NCI-H1105 treated with DMSO at 0.1 percent for 48 hours (cell line): Measurements from ENCODE around the gene IL17C.

Source experiments
- DNase-seq: peaks from one replicate; lab custom pipeline; 2025; lab: John Stamatoyannopoulos, UW

Gene IL17C

GRCh38 chr16:88645455-88645854 is 7.1 kb downstream of the IL17C start:
- no peak for DNase-seq

GRCh38 chr16:88645941-88646340 is 7.6 kb downstream of the IL17C start:
- no peak for DNase-seq

- no peak for DNase-seq
Observed at GRCh38 chr16:88646345-88647034, 8.1 kb downstream of the IL17C start.

- no peak for DNase-seq
Observed at GRCh38 chr16:88647178-88648070, 9.1 kb downstream of the IL17C start.

GRCh38 chr16:88649195-88649923 is 11.0 kb downstream of the IL17C start:
- peak; percentile 57 for DNase-seq

GRCh38 chr16:88649924-88650748 is 11.8 kb downstream of the IL17C start:
- no peak for DNase-seq

- DNase-seq = peak; percentile 23
Observed at GRCh38 chr16:88650749-88651275, 12.4 kb downstream of the IL17C start, which contains the start of gene CYBA. Gene CYBA, minus strand, starts transcription at chr16:88651053. Its CDS starts 40 bp downstream, at chr16:88651013.

GRCh38 chr16:88651276-88651988 is 13.1 kb downstream of the IL17C start:
- peak; percentile 3 for DNase-seq

- no peak for DNase-seq
Observed at GRCh38 chr16:88651989-88652761, 13.8 kb downstream of the IL17C start.

GRCh38 chr16:88652762-88653063 is 14.3 kb downstream of the IL17C start:
- no peak for DNase-seq

- DNase-seq = no peak
Observed at GRCh38 chr16:88653101-88653500, 14.7 kb downstream of the IL17C start.

- DNase-seq = no peak
Observed at GRCh38 chr16:88653596-88654362, 15.4 kb downstream of the IL17C start.

- no peak for DNase-seq
Observed at GRCh38 chr16:88654363-88655052, 16.1 kb downstream of the IL17C start.

GRCh38 chr16:88655053-88655732 is 16.8 kb downstream of the IL17C start:
- no peak for DNase-seq

GRCh38 chr16:88655733-88656281 is 17.4 kb downstream of the IL17C start:
- no peak for DNase-seq

GRCh38 chr16:88656291-88656980 is 18.1 kb downstream of the IL17C start:
- DNase-seq = no peak

- no peak for DNase-seq
Observed at GRCh38 chr16:88657371-88657770, 19.0 kb downstream of the IL17C start.
